Mesothelial cell of epicardium (in vitro differentiated cells): ENCODE data around the gene IL22RA1. TPM values are rescaled to one million over a fixed set of nuclear protein-coding genes. Genes with fewer than 3 reads are reported as not detected.

Experiments used
- DNase-seq, 2 experiments: peaks; one replicate each; pipeline ENCODE4 v3.0.0; 2021; ENCODE audit warnings: low spot score in 2 of 2; ENCODE audit not compliant: unreplicated experiment in 2 of 2
- H3K27ac Mint-ChIP-seq: 2 replicates; pipeline ENCODE4 v1.8.0; 2021; ENCODE audit warnings: mixed read lengths
- H3K27me3 Mint-ChIP-seq: 2 replicates; pipeline ENCODE4 v1.8.0; 2021; ENCODE audit warnings: low read depth, mixed read lengths
- H3K36me3 Mint-ChIP-seq: 2 replicates; pipeline ENCODE4 v1.8.0; 2021; ENCODE audit warnings: mixed read lengths
- H3K4me1 Mint-ChIP-seq: 2 replicates; pipeline ENCODE4 v1.8.0; 2021; ENCODE audit warnings: mixed read lengths
- H3K4me3 Mint-ChIP-seq: 2 replicates; pipeline ENCODE4 v1.8.0; 2021; ENCODE audit warnings: mild to moderate bottlenecking, moderate library complexity, mixed read lengths
- H3K9me3 Mint-ChIP-seq: 2 replicates; pipeline ENCODE4 v1.8.0; 2021; ENCODE audit warnings: mixed read lengths
- total RNA-seq: library from RNA; stranded (reverse); gene quantifications from 3 replicates; pipeline ENCODE4 v1.2.1, GENCODE V29; 2021
- TF ChIP-seq, protein P1 (sequence below): fragments of 200-600 bp; sonication (generic); IDR thresholded peaks from one replicate; pipeline ENCODE4 v1.5.0; 2021; ENCODE audit warnings: antibody characterized with exemption; ENCODE audit not compliant: unreplicated experiment

IL22RA1 gene
- total RNA-seq, 1 donor from 2014 or later: 0.09 TPM

GRCh38 chr1:24141311-24141997 lies 1.5 kb downstream of the IL22RA1 start:
- no peak for DNase-seq
- Mint-ChIP-seq H3K4me1 (peaks cover 19% of the 10 kb centered on the region), H3K27ac (no peak overlapping the region), H3K4me3 (no peak overlapping the region), H3K36me3 (no peaks in the 10 kb centered on the region), H3K27me3 (no peaks in the 10 kb centered on the region), H3K9me3 (no peaks in the 10 kb centered on the region)
- TF ChIP-seq, protein P1, sequence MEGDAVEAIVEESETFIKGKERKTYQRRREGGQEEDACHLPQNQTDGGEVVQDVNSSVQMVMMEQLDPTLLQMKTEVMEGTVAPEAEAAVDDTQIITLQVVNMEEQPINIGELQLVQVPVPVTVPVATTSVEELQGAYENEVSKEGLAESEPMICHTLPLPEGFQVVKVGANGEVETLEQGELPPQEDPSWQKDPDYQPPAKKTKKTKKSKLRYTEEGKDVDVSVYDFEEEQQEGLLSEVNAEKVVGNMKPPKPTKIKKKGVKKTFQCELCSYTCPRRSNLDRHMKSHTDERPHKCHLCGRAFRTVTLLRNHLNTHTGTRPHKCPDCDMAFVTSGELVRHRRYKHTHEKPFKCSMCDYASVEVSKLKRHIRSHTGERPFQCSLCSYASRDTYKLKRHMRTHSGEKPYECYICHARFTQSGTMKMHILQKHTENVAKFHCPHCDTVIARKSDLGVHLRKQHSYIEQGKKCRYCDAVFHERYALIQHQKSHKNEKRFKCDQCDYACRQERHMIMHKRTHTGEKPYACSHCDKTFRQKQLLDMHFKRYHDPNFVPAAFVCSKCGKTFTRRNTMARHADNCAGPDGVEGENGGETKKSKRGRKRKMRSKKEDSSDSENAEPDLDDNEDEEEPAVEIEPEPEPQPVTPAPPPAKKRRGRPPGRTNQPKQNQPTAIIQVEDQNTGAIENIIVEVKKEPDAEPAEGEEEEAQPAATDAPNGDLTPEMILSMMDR: no peak

GRCh38 chr1:24140741-24141181 lies 2.2 kb downstream of the IL22RA1 start:
- TF ChIP-seq, protein P1: no peak
- DNase-seq: no peak
- no peaks in the 10 kb centered on the region for H3K36me3 Mint-ChIP-seq
- peaks cover 19% of the 10 kb centered on the region for H3K4me1 Mint-ChIP-seq
- H3K27ac Mint-ChIP-seq: no peak overlapping the region
- H3K27me3 Mint-ChIP-seq: no peaks in the 10 kb centered on the region
- no peak overlapping the region for H3K4me3 Mint-ChIP-seq
- no peaks in the 10 kb centered on the region for H3K9me3 Mint-ChIP-seq

- no peak overlapping the region for H3K27ac Mint-ChIP-seq
- TF ChIP-seq, protein P1: no peak
- H3K27me3 Mint-ChIP-seq: no peaks in the 10 kb centered on the region
- peaks cover 19% of the 10 kb centered on the region for H3K4me1 Mint-ChIP-seq
- H3K9me3 Mint-ChIP-seq: no peaks in the 10 kb centered on the region
- no peak for DNase-seq
- no peak overlapping the region for H3K4me3 Mint-ChIP-seq
- no peaks in the 10 kb centered on the region for H3K36me3 Mint-ChIP-seq
Observed at GRCh38 chr1:24139841-24140425, 3.0 kb downstream of the IL22RA1 start.

DNA sequence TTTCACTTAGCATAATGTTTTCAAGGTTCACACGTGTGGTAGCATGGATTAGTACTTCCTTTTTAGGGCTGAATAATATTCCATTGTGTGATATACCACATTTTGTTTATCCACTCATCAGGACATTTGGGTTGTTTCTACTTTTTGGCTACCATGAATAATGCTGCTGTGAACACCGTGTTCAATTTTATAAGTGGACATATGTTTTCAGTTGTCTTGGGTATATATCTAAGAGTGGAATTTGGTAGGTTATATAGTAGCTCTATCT lies 3.8 kb downstream of the IL22RA1 start:
- Mint-ChIP-seq H3K4me1 (peaks cover 13% of the 10 kb centered on the region), H3K9me3 (no peaks in the 10 kb centered on the region), H3K36me3 (no peaks in the 10 kb centered on the region), H3K27me3 (no peaks in the 10 kb centered on the region), H3K27ac (no peak overlapping the region), H3K4me3 (no peak overlapping the region)
- no peak for DNase-seq
- TF ChIP-seq, protein P1: no peak

DNA sequence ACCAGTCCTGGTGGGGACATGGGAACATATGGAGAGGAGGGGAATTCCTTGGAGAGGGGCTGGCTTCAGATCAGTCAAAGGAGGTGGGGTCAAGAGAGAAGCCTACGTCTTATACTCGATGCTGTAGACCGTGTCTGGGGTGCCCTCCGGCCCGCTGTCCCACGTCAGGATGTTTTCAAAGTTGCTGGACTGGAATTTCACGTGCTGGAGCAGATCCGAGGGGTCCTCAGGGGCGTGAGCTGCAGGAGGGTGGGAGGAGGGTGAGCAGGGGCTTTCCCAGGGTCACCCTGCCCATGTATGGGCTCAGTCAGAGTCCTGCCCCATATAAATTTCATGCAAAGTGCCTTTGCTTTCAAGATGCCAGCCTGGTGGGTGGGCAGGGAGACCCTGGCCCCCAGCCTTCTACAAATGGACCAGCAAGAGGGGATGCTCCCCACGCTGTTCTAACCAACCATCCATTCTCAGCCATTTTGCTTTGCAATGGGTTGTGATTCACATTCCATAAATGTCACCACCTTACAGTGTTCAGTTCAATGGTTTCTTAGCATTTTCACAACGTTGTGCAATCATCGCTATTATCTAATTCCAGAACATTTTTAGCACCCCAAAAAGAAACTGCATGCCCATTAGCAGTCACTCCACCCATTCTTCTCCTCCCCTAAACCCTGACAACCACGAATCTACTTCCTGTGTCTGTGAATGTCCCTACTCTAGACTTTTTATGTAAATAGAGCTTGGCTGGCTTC lies 4.3 kb downstream of the IL22RA1 start:
- TF ChIP-seq, protein P1: no peak
- no peaks in the 10 kb centered on the region for H3K9me3 Mint-ChIP-seq
- peaks cover 8% of the 10 kb centered on the region for H3K4me1 Mint-ChIP-seq
- H3K36me3 Mint-ChIP-seq: no peaks in the 10 kb centered on the region
- H3K27me3 Mint-ChIP-seq: no peaks in the 10 kb centered on the region
- no peak for DNase-seq
- H3K27ac Mint-ChIP-seq: no peak overlapping the region
- no peak overlapping the region for H3K4me3 Mint-ChIP-seq
